Brain microvascular endothelial cell (primary cell): ENCODE data around the gene AQP6.

Experiments used
- DNase-seq: peaks from one replicate; pipeline ENCODE4 v3.0.0-alpha.2; 2020
- H3K27ac ChIP-seq: fragments of 250-450 bp; sonication (Bioruptor Pico); 2 replicates; pipeline ENCODE4 v1.5.1; 2020; ENCODE audit warnings: mild to moderate bottlenecking, moderate library complexity
- H3K27me3 ChIP-seq: fragments of 250-450 bp; sonication (Bioruptor Pico); replicated peaks from 2 replicates; pipeline ENCODE4 v1.5.1; 2020; ENCODE audit warnings: mild to moderate bottlenecking
- H3K36me3 ChIP-seq: fragments of 250-450 bp; sonication (Bioruptor Pico); replicated peaks from 2 replicates; pipeline ENCODE4 v1.5.1; 2020; ENCODE audit warnings: mild to moderate bottlenecking
- H3K4me3 ChIP-seq: 2 replicates; pipeline ENCODE4 v1.5.1; 2011; ENCODE audit warnings: low read depth, mild to moderate bottlenecking, control low read depth, low read length, moderate library complexity
- in situ Hi-C: cut with HindIII; loops from 2 replicates; pipeline ENCODE4 v1.10.0; 2017; ENCODE audit warnings: low sequenced_read_pairs, low pct_ligation_motif_present
- TF ChIP-seq, protein P1 (sequence below): IDR thresholded peaks from 2 replicates; pipeline ENCODE4 v1.5.1; 2011; ENCODE audit warnings: low read depth, mild to moderate bottlenecking, moderate library complexity, low read length, control low read depth, inconsistent platforms; ENCODE audit errors: missing control alignments

Gene AQP6

DNA sequence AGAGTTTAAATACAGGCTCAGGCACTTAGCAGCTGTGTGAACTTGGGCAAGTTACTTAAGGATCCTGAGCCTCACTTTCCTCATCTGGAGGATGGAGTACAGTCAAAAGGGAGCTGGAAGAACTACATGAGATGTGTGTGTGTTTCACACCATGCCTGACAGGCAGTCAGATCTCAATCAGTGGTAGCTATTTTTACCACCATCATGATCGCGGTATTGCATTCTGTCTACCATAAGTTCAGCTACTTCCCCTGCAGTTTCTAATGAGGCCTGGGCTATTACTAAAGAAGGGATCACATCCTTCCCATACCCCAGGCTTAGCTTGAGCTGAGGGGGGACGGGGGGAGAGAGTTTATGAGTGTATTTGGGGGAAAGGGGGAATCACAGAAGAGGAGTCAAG, 7.0 kb downstream of the AQP6 start:
- Histone ChIP-seq H3K4me3 (no peak overlapping the region), H3K27me3 (no peaks in the 10 kb centered on the region), H3K27ac (no peak overlapping the region), H3K36me3 (no peaks in the 10 kb centered on the region)
- no peak for DNase-seq
- in situ Hi-C loops, result no loop called here
- TF ChIP-seq, protein P1, sequence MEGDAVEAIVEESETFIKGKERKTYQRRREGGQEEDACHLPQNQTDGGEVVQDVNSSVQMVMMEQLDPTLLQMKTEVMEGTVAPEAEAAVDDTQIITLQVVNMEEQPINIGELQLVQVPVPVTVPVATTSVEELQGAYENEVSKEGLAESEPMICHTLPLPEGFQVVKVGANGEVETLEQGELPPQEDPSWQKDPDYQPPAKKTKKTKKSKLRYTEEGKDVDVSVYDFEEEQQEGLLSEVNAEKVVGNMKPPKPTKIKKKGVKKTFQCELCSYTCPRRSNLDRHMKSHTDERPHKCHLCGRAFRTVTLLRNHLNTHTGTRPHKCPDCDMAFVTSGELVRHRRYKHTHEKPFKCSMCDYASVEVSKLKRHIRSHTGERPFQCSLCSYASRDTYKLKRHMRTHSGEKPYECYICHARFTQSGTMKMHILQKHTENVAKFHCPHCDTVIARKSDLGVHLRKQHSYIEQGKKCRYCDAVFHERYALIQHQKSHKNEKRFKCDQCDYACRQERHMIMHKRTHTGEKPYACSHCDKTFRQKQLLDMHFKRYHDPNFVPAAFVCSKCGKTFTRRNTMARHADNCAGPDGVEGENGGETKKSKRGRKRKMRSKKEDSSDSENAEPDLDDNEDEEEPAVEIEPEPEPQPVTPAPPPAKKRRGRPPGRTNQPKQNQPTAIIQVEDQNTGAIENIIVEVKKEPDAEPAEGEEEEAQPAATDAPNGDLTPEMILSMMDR, result no peak

DNA sequence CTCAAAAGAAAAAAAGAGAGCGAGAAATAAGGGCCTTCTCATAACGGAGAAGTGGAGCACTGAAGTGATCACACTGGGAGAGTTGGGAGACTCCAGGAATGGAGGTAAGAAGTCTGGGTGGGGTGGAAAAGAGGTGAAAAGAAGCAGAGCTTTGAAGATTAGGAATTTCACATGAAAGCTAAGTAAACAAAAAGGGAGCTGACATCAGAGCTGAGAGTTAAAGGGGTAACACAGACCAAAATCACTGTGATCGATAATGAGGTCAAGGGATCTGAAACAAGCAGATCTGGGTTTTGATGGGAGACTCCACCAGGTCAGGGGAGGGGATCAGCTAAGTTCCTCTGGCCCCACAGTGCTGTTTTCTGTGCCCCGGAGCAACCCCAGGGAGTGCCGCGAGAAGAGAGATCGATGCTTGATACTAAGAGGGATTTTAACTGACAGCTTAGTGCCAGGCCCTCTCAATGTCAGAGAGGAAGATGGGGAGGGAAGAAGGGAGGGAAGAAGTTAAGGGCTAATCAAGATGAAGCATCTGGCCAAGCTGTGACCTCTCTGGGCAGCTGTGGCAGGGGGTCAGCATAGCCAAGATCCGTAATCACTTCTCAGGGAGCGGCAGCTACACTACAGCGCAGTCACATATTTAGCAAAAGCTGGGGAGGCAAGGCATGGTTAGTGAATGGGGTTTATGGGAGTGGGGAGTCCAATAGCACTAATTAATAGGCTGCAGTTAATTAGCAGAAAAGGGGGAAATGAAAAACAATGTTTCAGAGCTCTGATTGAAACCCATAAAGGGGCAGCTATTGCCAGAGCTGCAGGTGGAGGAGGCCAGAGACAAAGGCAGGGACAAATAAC, 8.0 kb downstream of the AQP6 start:
- DNase-seq, result no peak
- in situ Hi-C loops, result no loop called here
- TF ChIP-seq, protein P1, result no peak
- Histone ChIP-seq H3K27me3 (no peaks in the 10 kb centered on the region), H3K36me3 (no peaks in the 10 kb centered on the region), H3K4me3 (no peak overlapping the region), H3K27ac (no peak overlapping the region)

GRCh38 chr12:49982246-49983087, 9.7 kb downstream of the AQP6 start:
- no peaks in the 10 kb centered on the region for H3K27me3 ChIP-seq
- in situ Hi-C loops, result no loop called here
- no peak overlapping the region for H3K27ac ChIP-seq
- no peaks in the 10 kb centered on the region for H3K36me3 ChIP-seq
- no peak for DNase-seq
- TF ChIP-seq, protein P1, result peak; percentile 2
- H3K4me3 ChIP-seq, result no peak overlapping the region

GRCh38 chr12:49983892-49984291, 11.1 kb downstream of the AQP6 start:
- Histone ChIP-seq H3K4me3 (no peak overlapping the region), H3K27ac (peak overlapping the region; percentile 33), H3K27me3 (no peaks in the 10 kb centered on the region), H3K36me3 (no peaks in the 10 kb centered on the region)
- TF ChIP-seq, protein P1, result peak; percentile 31
- peak; percentile 82 for DNase-seq
- in situ Hi-C loops, result no loop called here

DNA sequence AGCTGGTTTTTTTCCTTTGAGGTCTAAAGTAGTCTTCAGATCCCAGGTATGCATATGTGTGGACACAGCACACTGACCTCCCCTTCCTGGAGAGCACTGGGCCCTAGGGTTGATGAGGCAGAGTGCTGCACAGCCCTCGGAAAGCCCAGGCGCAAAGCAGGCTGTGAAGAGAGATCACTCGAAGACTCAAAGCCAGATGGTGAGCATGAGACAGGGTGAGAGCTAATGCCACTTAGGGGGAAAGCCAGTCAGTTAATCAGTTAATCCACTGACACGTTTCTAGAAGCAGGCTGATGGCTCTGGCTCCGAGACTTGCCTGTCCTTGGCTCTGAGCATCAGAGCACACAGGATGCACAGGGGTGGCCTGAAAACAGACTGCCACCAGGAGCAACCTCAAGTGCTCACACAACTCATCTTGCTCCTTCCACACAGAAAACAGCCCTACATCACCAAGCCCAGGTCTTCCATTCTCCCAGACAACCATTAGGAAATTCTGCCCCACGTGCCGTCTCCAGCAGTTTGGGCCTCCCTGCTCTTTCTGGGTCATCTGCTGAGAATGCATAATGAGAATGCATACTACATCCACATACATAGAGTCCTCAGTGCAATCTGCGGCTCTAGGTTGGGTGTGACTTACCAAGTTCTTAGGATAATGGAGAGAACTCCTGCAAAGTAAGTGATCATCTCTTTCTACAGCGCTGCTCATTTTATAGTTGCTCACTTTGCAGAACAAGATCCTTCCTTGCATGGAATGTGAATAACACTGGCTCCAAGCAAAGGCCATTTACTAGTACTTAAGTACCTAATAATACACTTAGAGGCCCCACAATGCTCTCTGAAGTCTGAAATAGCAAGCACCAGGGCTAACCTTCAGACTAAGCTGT, 12.0 kb downstream of the AQP6 start:
- no peak overlapping the region for H3K4me3 ChIP-seq
- DNase-seq, result no peak
- in situ Hi-C loops, result no loop called here
- TF ChIP-seq, protein P1, result no peak
- no peaks in the 10 kb centered on the region for H3K36me3 ChIP-seq
- H3K27ac ChIP-seq, result peak overlapping the region; percentile 33
- H3K27me3 ChIP-seq, result no peaks in the 10 kb centered on the region
